ENCODE measurements around the gene OPA1. TPM values are rescaled to one million over a fixed set of nuclear protein-coding genes. Genes with fewer than 3 reads are reported as not detected.

Gene OPA1
- total and polyA plus RNA-seq, 4 donors, result 13.2 to 54.5 (median 33.4) TPM

DNA sequence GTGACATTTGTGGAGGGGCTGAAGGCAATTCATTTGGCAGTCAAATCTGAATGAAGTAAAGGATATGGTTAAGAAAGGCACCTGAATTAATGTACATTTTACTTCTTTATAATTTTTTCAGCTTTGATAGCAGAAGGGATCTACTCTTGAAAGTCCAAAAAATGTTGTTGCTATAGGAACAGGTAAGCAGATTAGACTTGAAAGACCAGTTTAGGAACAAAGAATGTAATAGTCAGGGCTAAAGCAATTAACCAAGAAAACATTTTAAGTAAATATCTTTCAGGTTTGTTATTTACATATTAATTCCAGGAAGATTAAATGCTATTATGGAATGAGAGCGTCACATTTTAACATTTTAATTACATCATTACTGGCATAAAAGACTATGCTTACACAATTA is 39.4 kb upstream of the OPA1 start:
- no peak for TF ChIP-seq REST (IDR thresholded peaks at IDR 0.05)
- no peak for TF ChIP-seq ATF3 (IDR thresholded peaks at IDR 0.05)
- TF ChIP-seq TAF1 (conservative IDR thresholded peaks at IDR 0.05), result no peak
- no peak for TF ChIP-seq CTCF (IDR thresholded peaks at IDR 0.05; ENCODE audit: low read depth, low read length, missing input control)
- H3K36me3 ChIP-seq (ENCODE audit: control insufficient read depth in 4 of 4, insufficient read depth in 3 of 4, low read depth in 1 of 4, low read length in 3 of 4), result no peaks in the 10 kb centered on the region
- H3K27ac ChIP-seq (ENCODE audit: low read depth in 1 of 2, low read length in 2 of 2), result no peak overlapping the region
- no peaks in the 10 kb centered on the region for H3K9me3 ChIP-seq (ENCODE audit: control insufficient read depth in 4 of 4, low read length in 3 of 4)
- no peak overlapping the region for H3K9ac ChIP-seq (ENCODE audit: low read depth in 1 of 2, low read length in 2 of 2)
- H3K27me3 ChIP-seq (ENCODE audit: control insufficient read depth in 4 of 4, insufficient read depth in 4 of 4, low read length in 3 of 4), result peaks cover 0 to 5% (median 0%) of the 10 kb centered on the region in 4 donors
- peaks cover 0 to 13% (median 10%) of the 10 kb centered on the region in 4 donors for H3K4me1 ChIP-seq (ENCODE audit: control insufficient read depth in 4 of 4, insufficient read depth in 4 of 4, low read length in 3 of 4)
- WGBS, result 89% methylated on average over 1 of the region's 1 CpG
- no peak overlapping the region for H3K4me3 ChIP-seq (ENCODE audit: low read depth in 1 of 3, low read length in 3 of 3)
- DNase-seq (ENCODE audit: low spot score), result no peak

DNA sequence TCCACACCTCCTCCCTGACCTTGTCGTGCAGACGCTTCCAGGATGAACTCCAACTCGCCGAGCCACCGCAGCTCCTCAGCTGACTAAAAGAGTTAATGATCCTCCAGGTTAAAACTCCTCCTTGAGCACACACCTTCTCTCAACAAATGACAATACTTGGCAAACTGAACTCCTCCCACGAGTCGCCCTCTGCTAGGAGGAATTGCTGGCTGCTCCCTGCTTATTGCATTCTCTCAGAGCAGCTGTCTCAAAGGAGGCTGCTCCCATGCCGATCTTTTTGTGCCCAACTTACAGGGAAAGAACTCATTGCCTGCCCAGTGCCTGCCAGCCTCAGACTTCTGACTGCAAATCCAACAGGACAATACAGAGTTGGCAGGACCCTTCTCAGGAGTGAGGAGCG is 38.2 kb upstream of the OPA1 start, which contains the start of gene ATP13A4:
Gene ATP13A4, minus strand, starts transcription at position 85 of the 400 bp plus-strand sequence. CDS start 96 bp downstream, outside the sequence.
- Histone ChIP-seq H3K27me3 (ENCODE audit: control insufficient read depth in 4 of 4, insufficient read depth in 4 of 4, low read length in 3 of 4) (peaks cover 0 to 5% (median 0%) of the 10 kb centered on the region in 4 donors), H3K36me3 (ENCODE audit: control insufficient read depth in 4 of 4, insufficient read depth in 3 of 4, low read depth in 1 of 4, low read length in 3 of 4) (no peaks in the 10 kb centered on the region), H3K9me3 (ENCODE audit: control insufficient read depth in 4 of 4, low read length in 3 of 4) (no peaks in the 10 kb centered on the region), H3K27ac (ENCODE audit: low read depth in 1 of 2, low read length in 2 of 2) (no peak within 1 kb of the TSS), H3K4me3 (ENCODE audit: low read depth in 1 of 3, low read length in 3 of 3) (no peak within 1 kb of the TSS), H3K9ac (ENCODE audit: low read depth in 1 of 2, low read length in 2 of 2) (no peak within 1 kb of the TSS), H3K4me1 (ENCODE audit: control insufficient read depth in 4 of 4, insufficient read depth in 4 of 4, low read length in 3 of 4) (peaks cover 0 to 13% (median 10%) of the 10 kb centered on the region in 4 donors)
- 26% methylated on average over 9 of the region's 9 CpGs for WGBS
- no peak for DNase-seq (ENCODE audit: low spot score)
- TF ChIP-seq SP1 (IDR thresholded peaks at IDR 0.05) (no peak), GABPA (IDR thresholded peaks at IDR 0.05 in 1 of 2, conservative IDR thresholded peaks at IDR 0.05 in 1 of 2) (no peak), HNF4G (IDR thresholded peaks at IDR 0.05) (no peak), TAF1 (conservative IDR thresholded peaks at IDR 0.05) (no peak), FOXA2 (IDR thresholded peaks at IDR 0.05) (no peak), FOXA1 (IDR thresholded peaks at IDR 0.05) (no peak), EGR1 (IDR thresholded peaks at IDR 0.05; ENCODE audit: low read depth in 2 of 2) (no peak), CTCF (IDR thresholded peaks at IDR 0.05; ENCODE audit: low read depth, low read length, missing input control) (no peak), ATF3 (IDR thresholded peaks at IDR 0.05) (no peak), REST (IDR thresholded peaks at IDR 0.05) (no peak), JUND (IDR thresholded peaks at IDR 0.05) (no peak), HNF4A (conservative IDR thresholded peaks at IDR 0.05) (no peak), RAD21 (IDR thresholded peaks at IDR 0.05) (no peak), ZBTB33 (IDR thresholded peaks at IDR 0.05) (no peak), YY1 (IDR thresholded peaks at IDR 0.05) (no peak), NR2F2 (IDR thresholded peaks at IDR 0.05) (no peak), RXRA (IDR thresholded peaks at IDR 0.05) (no peak)
- TF ChIP-seq, protein P1, sequence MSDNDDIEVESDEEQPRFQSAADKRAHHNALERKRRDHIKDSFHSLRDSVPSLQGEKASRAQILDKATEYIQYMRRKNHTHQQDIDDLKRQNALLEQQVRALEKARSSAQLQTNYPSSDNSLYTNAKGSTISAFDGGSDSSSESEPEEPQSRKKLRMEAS (IDR thresholded peaks at IDR 0.05), result no peak
